ENCODE data around the gene CD8B2.

DNA sequence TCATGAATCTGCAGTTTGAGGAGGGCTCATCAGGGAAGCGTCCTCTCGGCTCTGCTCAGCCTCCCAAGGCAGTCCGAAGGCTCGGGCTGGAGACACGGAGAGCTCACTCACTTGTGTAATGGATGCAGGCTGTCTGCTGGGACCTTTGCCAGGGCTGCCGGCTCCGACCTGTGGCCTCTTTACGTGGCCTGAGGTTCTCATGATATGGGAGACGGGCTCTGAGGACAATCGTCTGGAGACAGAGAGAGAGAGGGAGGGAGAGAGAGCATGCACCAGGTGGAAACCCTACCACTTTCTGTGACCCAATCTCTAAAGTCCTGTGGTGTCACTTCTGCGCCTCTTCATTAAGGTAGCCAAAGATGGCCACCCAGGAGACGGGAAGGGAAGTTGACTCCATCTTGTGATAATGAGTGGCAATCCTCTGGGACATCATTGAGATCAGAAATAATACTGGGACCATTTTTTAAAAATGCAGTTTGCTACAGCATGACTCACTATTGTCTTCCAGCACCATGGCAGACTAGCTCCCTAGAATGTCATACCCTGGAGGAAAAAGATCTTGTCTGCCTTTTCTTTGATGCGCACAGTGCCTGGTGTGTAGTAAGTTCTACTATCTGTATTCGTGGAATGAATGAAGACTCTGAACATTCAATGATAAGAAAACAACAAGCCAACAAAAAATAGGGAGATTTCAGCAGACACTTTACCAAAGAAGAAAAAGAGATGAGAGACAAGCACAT is 60.2 kb downstream of the CD8B2 start:
- TF ChIP-seq, protein P1, sequence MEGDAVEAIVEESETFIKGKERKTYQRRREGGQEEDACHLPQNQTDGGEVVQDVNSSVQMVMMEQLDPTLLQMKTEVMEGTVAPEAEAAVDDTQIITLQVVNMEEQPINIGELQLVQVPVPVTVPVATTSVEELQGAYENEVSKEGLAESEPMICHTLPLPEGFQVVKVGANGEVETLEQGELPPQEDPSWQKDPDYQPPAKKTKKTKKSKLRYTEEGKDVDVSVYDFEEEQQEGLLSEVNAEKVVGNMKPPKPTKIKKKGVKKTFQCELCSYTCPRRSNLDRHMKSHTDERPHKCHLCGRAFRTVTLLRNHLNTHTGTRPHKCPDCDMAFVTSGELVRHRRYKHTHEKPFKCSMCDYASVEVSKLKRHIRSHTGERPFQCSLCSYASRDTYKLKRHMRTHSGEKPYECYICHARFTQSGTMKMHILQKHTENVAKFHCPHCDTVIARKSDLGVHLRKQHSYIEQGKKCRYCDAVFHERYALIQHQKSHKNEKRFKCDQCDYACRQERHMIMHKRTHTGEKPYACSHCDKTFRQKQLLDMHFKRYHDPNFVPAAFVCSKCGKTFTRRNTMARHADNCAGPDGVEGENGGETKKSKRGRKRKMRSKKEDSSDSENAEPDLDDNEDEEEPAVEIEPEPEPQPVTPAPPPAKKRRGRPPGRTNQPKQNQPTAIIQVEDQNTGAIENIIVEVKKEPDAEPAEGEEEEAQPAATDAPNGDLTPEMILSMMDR (IDR thresholded peaks at IDR 0.05): no peak
- no peak for TF ChIP-seq ZFX (IDR thresholded peaks at IDR 0.05; ENCODE audit: borderline replicate concordance)
